Mesendoderm (in vitro differentiated cells): ENCODE measurements around the gene S100A12.

ENCODE experiments used
- DNase-seq: peaks from one replicate; pipeline ENCODE4 v3.0.0; 2013
- H2AK5ac ChIP-seq: 2 replicates; pipeline ENCODE4 v1.6.1; 2013; ENCODE audit warnings: low read length, inconsistent platforms
- H2BK120ac ChIP-seq: 2 replicates; pipeline ENCODE4 v1.6.1; 2013; ENCODE audit warnings: low read depth, mild to moderate bottlenecking, low read length, moderate library complexity, mixed read lengths
- H2BK15ac ChIP-seq: replicated peaks from 2 replicates; pipeline ENCODE4 v1.6.1; 2013; ENCODE audit warnings: low read depth, mild to moderate bottlenecking, moderate library complexity
- H2BK5ac ChIP-seq: 2 replicates; pipeline ENCODE4 v1.6.1; 2013; ENCODE audit warnings: low read length, inconsistent platforms
- H3K18ac ChIP-seq: 2 replicates; pipeline ENCODE4 v1.6.1; 2013; ENCODE audit warnings: mild to moderate bottlenecking, low read length, mixed read lengths
- H3K23ac ChIP-seq: one replicate; pipeline ENCODE4 v1.6.1; 2013; ENCODE audit warnings: low read length
- H3K27ac ChIP-seq: 2 replicates; pipeline ENCODE4 v1.5.1; 2013; ENCODE audit warnings: low read depth, mild to moderate bottlenecking, inconsistent platforms, low read length, moderate library complexity
- H3K27me3 ChIP-seq: 2 replicates; pipeline ENCODE4 v1.6.1; 2013; ENCODE audit warnings: low read length, control low read depth, mild to moderate bottlenecking, inconsistent platforms; ENCODE audit not compliant: insufficient read depth, poor library complexity
- H3K36me3 ChIP-seq: 2 replicates; pipeline ENCODE4 v1.6.1; 2013; ENCODE audit warnings: low read length, inconsistent platforms; ENCODE audit not compliant: control insufficient read depth, insufficient read depth
- H3K4ac ChIP-seq: one replicate; pipeline ENCODE4 v1.6.1; 2013; ENCODE audit warnings: low read depth, mild to moderate bottlenecking, low read length, moderate library complexity
- H3K4me1 ChIP-seq: 2 replicates; pipeline ENCODE4 v1.6.1; 2013; ENCODE audit warnings: low read depth, low read length, inconsistent platforms; ENCODE audit not compliant: control insufficient read depth
- H3K4me2 ChIP-seq: 2 replicates; pipeline ENCODE4 v1.6.1; 2013; ENCODE audit warnings: low read length
- H3K4me3 ChIP-seq: 2 replicates; pipeline ENCODE4 v1.5.1; 2013; ENCODE audit warnings: mild to moderate bottlenecking, low read length
- H3K56ac ChIP-seq: one replicate; pipeline ENCODE4 v1.6.1; 2013; ENCODE audit warnings: low read length
- H3K79me1 ChIP-seq: 2 replicates; pipeline ENCODE4 v1.6.1; 2013; ENCODE audit warnings: low read length, inconsistent platforms
- H3K79me2 ChIP-seq: 2 replicates; pipeline ENCODE4 v1.6.1; 2013; ENCODE audit warnings: mild to moderate bottlenecking, low read length; ENCODE audit not compliant: control insufficient read depth, insufficient read depth
- H3K9ac ChIP-seq: 2 replicates; pipeline ENCODE4 v1.6.1; 2013; ENCODE audit warnings: low read length, inconsistent platforms
- H4K5ac ChIP-seq: one replicate; pipeline ENCODE4 v1.6.1; 2013; ENCODE audit warnings: low read length
- H4K8ac ChIP-seq: one replicate; pipeline ENCODE4 v1.6.1; 2013; ENCODE audit warnings: low read depth, mild to moderate bottlenecking, control low read depth, low read length, moderate library complexity
- WGBS: extraction: QIAGEN DNeasy Blood & Tissue Kit; methylation state at CpG from one replicate; pipeline ENCODE4 v1.1.7; 2013; ENCODE audit warnings: low lambda C conversion rate, missing lambda C conversion rate; ENCODE audit not compliant: insufficient coverage; ENCODE audit errors: extremely low coverage; 5-methylcytosine and 5-hydroxymethylcytosine counted together

The S100A12 gene

GRCh38 chr1:153343040-153343681, 32.3 kb downstream of the S100A12 start:
- Histone ChIP-seq H3K79me1 (no peaks in the 10 kb centered on the region), H2BK120ac (no peak overlapping the region), H3K56ac (no peak overlapping the region), H3K36me3 (no peaks in the 10 kb centered on the region), H2BK5ac (peak overlapping the region; percentile 79), H3K18ac (no peak overlapping the region), H3K4ac (no peak overlapping the region), H3K9ac (peak overlapping the region; percentile 20), H3K4me1 (peaks cover 9% of the 10 kb centered on the region), H3K23ac (no peak overlapping the region), H3K4me3 (no peak overlapping the region), H2BK15ac (no peak overlapping the region), H3K27me3 (no peaks in the 10 kb centered on the region), H3K4me2 (no peak overlapping the region), H2AK5ac (no peak overlapping the region), H4K8ac (no peak overlapping the region), H3K27ac (peak overlapping the region; percentile 71), H4K5ac (no peak overlapping the region), H3K79me2 (no peaks in the 10 kb centered on the region)
- no peak for DNase-seq
- WGBS, result no CpG with 5 or more reads among the region's 5 CpGs

GRCh38 chr1:153342178-153342577, 33.2 kb downstream of the S100A12 start:
- Histone ChIP-seq H3K23ac (no peak overlapping the region), H2BK15ac (no peak overlapping the region), H3K79me1 (no peaks in the 10 kb centered on the region), H3K79me2 (no peaks in the 10 kb centered on the region), H3K4ac (no peak overlapping the region), H4K8ac (no peak overlapping the region), H3K27ac (peak overlapping the region; percentile 18), H2BK5ac (no peak overlapping the region), H2BK120ac (no peak overlapping the region), H2AK5ac (no peak overlapping the region), H3K9ac (no peak overlapping the region), H4K5ac (no peak overlapping the region), H3K4me3 (no peak overlapping the region), H3K4me1 (peaks cover 9% of the 10 kb centered on the region), H3K18ac (no peak overlapping the region), H3K56ac (no peak overlapping the region), H3K27me3 (no peaks in the 10 kb centered on the region), H3K36me3 (no peaks in the 10 kb centered on the region), H3K4me2 (no peak overlapping the region)
- peak; percentile 71 for DNase-seq
- no CpG with 5 or more reads among the region's 3 CpGs for WGBS

GRCh38 chr1:153341431-153341934, 33.9 kb downstream of the S100A12 start:
- H3K36me3 ChIP-seq, result no peaks in the 10 kb centered on the region
- no peak overlapping the region for H4K5ac ChIP-seq
- H3K18ac ChIP-seq, result no peak overlapping the region
- H3K4me1 ChIP-seq, result peaks cover 9% of the 10 kb centered on the region
- no peak overlapping the region for H3K23ac ChIP-seq
- DNase-seq, result no peak
- H3K79me1 ChIP-seq, result no peaks in the 10 kb centered on the region
- H3K27me3 ChIP-seq, result no peaks in the 10 kb centered on the region
- H2BK120ac ChIP-seq, result no peak overlapping the region
- H3K56ac ChIP-seq, result no peak overlapping the region
- H2BK5ac ChIP-seq, result no peak overlapping the region
- H2AK5ac ChIP-seq, result no peak overlapping the region
- no peak overlapping the region for H3K9ac ChIP-seq
- H3K79me2 ChIP-seq, result no peaks in the 10 kb centered on the region
- H2BK15ac ChIP-seq, result no peak overlapping the region
- no peak overlapping the region for H3K4me3 ChIP-seq
- H4K8ac ChIP-seq, result no peak overlapping the region
- WGBS, result no CpG with 5 or more reads among the region's 4 CpGs
- H3K4me2 ChIP-seq, result no peak overlapping the region
- peak overlapping the region; percentile 18 for H3K27ac ChIP-seq
- no peak overlapping the region for H3K4ac ChIP-seq

- no peak for DNase-seq
- Histone ChIP-seq H3K36me3 (no peaks in the 10 kb centered on the region), H3K79me1 (no peaks in the 10 kb centered on the region), H3K9ac (no peak overlapping the region), H4K5ac (no peak overlapping the region), H3K4me3 (no peak overlapping the region), H2AK5ac (no peak overlapping the region), H3K4me1 (peaks cover 9% of the 10 kb centered on the region), H3K79me2 (no peaks in the 10 kb centered on the region), H2BK5ac (no peak overlapping the region), H4K8ac (no peak overlapping the region), H3K27me3 (no peaks in the 10 kb centered on the region), H3K18ac (no peak overlapping the region), H2BK120ac (no peak overlapping the region), H3K4ac (no peak overlapping the region), H3K4me2 (no peak overlapping the region), H2BK15ac (no peak overlapping the region), H3K23ac (no peak overlapping the region), H3K56ac (no peak overlapping the region), H3K27ac (no peak overlapping the region)
- no CpG with 5 or more reads among the region's 10 CpGs for WGBS
These were observed 35.1 kb downstream of the S100A12 start for GRCh38 chr1:153340356-153340755.

GRCh38 chr1:153339802-153340201, 35.6 kb downstream of the S100A12 start:
- H3K4me2 ChIP-seq, result no peak overlapping the region
- no peak overlapping the region for H4K8ac ChIP-seq
- H3K4me3 ChIP-seq, result no peak overlapping the region
- H3K27ac ChIP-seq, result no peak overlapping the region
- H4K5ac ChIP-seq, result no peak overlapping the region
- no peak for DNase-seq
- no CpG with 5 or more reads among the region's 6 CpGs for WGBS
- no peak overlapping the region for H3K23ac ChIP-seq
- H3K4ac ChIP-seq, result no peak overlapping the region
- no peaks in the 10 kb centered on the region for H3K79me2 ChIP-seq
- H2BK15ac ChIP-seq, result no peak overlapping the region
- H3K79me1 ChIP-seq, result no peaks in the 10 kb centered on the region
- no peak overlapping the region for H2BK5ac ChIP-seq
- H3K27me3 ChIP-seq, result no peaks in the 10 kb centered on the region
- peaks cover 9% of the 10 kb centered on the region for H3K4me1 ChIP-seq
- no peak overlapping the region for H2BK120ac ChIP-seq
- no peak overlapping the region for H3K18ac ChIP-seq
- no peak overlapping the region for H2AK5ac ChIP-seq
- no peaks in the 10 kb centered on the region for H3K36me3 ChIP-seq
- H3K56ac ChIP-seq, result no peak overlapping the region
- no peak overlapping the region for H3K9ac ChIP-seq
